GM12878 (cell line): Measurements from ENCODE around the gene LYZL1. TPM values are rescaled to one million over a fixed set of nuclear protein-coding genes. Genes with fewer than 3 reads are reported as not detected.

Source experiments
- ATAC-seq: fragments of 200-7000 bp; cut with Tn5 transposase; 3 replicates; pipeline ENCODE4 v1.9.1; 2020; ENCODE audit warnings: mild to moderate bottlenecking, moderate library complexity
- BruUV-seq: library from RNA; stranded (reverse); fragments of 400-500 nt; replicated peaks from 2 replicates; lab custom pipeline; 2021; lab: Mats Ljungman, UMichigan
- CTCF ChIA-PET: fragments of 300-600 bp; sonication (Branson Sonifier 250); formaldehyde crosslinking; extraction: SDS; loops from one replicate; lab custom pipeline; 2021; ENCODE audit warnings: inconsistent platforms; lab: Yijun Ruan, JAX
- POLR2A ChIA-PET: fragments of 350-600 bp; formaldehyde crosslinking; extraction: SDS; loops from one replicate; lab custom pipeline; 2021; ENCODE audit warnings: inconsistent platforms; lab: Charles Lee
- RAD21 ChIA-PET: fragments of 300-600 bp; sonication (Branson Sonifier 250); formaldehyde crosslinking; loops from one replicate; lab custom pipeline; 2023; ENCODE audit warnings: antibody characterized with exemption; ENCODE audit not compliant: unreplicated experiment; lab: Charles Lee
- SMC1A ChIA-PET: fragments of 300-600 bp; sonication (Branson Sonifier 250); formaldehyde crosslinking; loops from one replicate; lab custom pipeline; 2023; ENCODE audit not compliant: unreplicated experiment, uncharacterized antibody; lab: Charles Lee
- DNase-seq: peaks from one replicate; pipeline ENCODE4 v3.0.0-alpha.2; 2011; ENCODE audit warnings: low read depth, low spot score
- FAIRE-seq: peaks from 3 replicates; lab custom pipeline; 2011; peaks lifted over from hg19 to GRCh38; lab: Jason Lieb, UNC
- H2AFZ ChIP-seq: 2 replicates; pipeline ENCODE4 v1.6.0; 2011; ENCODE audit warnings: low read depth, low read length, control low read depth; ENCODE audit not compliant: control insufficient read depth
- H3K27ac ChIP-seq: 2 replicates; pipeline ENCODE4 v1.5.1; 2011; ENCODE audit warnings: control low read depth; ENCODE audit not compliant: control insufficient read depth, insufficient read depth
- H3K27me3 ChIP-seq, 2 experiments: replicated peaks in 1 of 2; 2 replicates each; pipeline versions ENCODE4 v1.6.0 to v1.6.1; 2011; ENCODE audit warnings: low read length in 1 of 2; ENCODE audit not compliant: control insufficient read depth in 2 of 2, insufficient read depth in 2 of 2
- H3K36me3 ChIP-seq, 2 experiments: 2 replicates each; pipeline ENCODE4 v1.5.1; 2011; ENCODE audit warnings: low read length in 1 of 2; ENCODE audit not compliant: control insufficient read depth in 2 of 2, insufficient read depth in 2 of 2
- H3K4me1 ChIP-seq: 2 replicates; pipeline ENCODE4 v1.6.1; 2011; ENCODE audit warnings: mild to moderate bottlenecking, low read length, moderate library complexity, mixed read lengths; ENCODE audit not compliant: control insufficient read depth, insufficient read depth
- H3K4me2 ChIP-seq: 2 replicates; pipeline ENCODE4 v1.6.0; 2011; ENCODE audit warnings: control low read depth; ENCODE audit not compliant: control insufficient read depth, insufficient read depth
- H3K4me3 ChIP-seq: fragments of 200-600 bp; sonication (generic); 2 replicates; pipeline ENCODE4 v1.5.1; 2016
- H3K79me2 ChIP-seq: 2 replicates; pipeline ENCODE4 v1.6.0; 2011; ENCODE audit warnings: low read length; ENCODE audit not compliant: control insufficient read depth, insufficient read depth
- H3K9ac ChIP-seq: 2 replicates; pipeline ENCODE4 v1.8.0; 2011; ENCODE audit warnings: low read length, control low read depth, mixed read lengths; ENCODE audit not compliant: control insufficient read depth, insufficient read depth
- H3K9me3 ChIP-seq: replicated peaks from 3 replicates; pipeline ENCODE4 v1.5.1; 2011; ENCODE audit warnings: mild to moderate bottlenecking, low read length; ENCODE audit not compliant: control insufficient read depth, insufficient read depth
- H4K20me1 ChIP-seq: 2 replicates; pipeline ENCODE4 v1.6.0; 2011; ENCODE audit not compliant: control insufficient read depth, insufficient read depth
- CBX3 ChIP-seq: fragments of 200-600 bp; sonication (generic); IDR thresholded peaks from 2 replicates; pipeline ENCODE4 v1.6.1; 2016; ENCODE audit warnings: low read depth, borderline replicate concordance
- CBX5 ChIP-seq: sonication (generic); IDR thresholded peaks from 2 replicates; pipeline ENCODE4 v1.6.1; 2016; ENCODE audit warnings: low read depth, moderate library complexity, mild to moderate bottlenecking, inconsistent platforms
- CHD4 ChIP-seq: fragments of 200-600 bp; sonication (generic); IDR thresholded peaks from 2 replicates; pipeline ENCODE4 v1.6.1; 2016; ENCODE audit warnings: mild to moderate bottlenecking
- EGR1 ChIP-seq, 2 experiments: IDR thresholded peaks; 1 replicate in 1 of 2; 2 replicates in 1 of 2; pipeline ENCODE4 v1.6.1; 2011 to 2012; ENCODE audit warnings: low read depth in 2 of 2, low read length in 2 of 2, borderline replicate concordance in 1 of 2, mild to moderate bottlenecking in 1 of 2, moderate library complexity in 1 of 2
- ELK1 ChIP-seq: IDR thresholded peaks from 2 replicates; pipeline ENCODE4 v1.6.1; 2012; ENCODE audit warnings: low read depth, low read length, improper control_type of control experiment
- HCFC1 ChIP-seq: fragments of 150-350 bp; IDR thresholded peaks from 2 replicates; pipeline ENCODE4 v1.6.1; 2014; ENCODE audit warnings: low read length
- MEF2A ChIP-seq: IDR thresholded peaks from 2 replicates; pipeline ENCODE4 v1.6.1; 2011; ENCODE audit warnings: low read depth, mild to moderate bottlenecking, low read length, moderate library complexity; ENCODE audit not compliant: insufficient read depth
- NFXL1 ChIP-seq: fragments of 450-650 bp; IDR thresholded peaks from 2 replicates; pipeline ENCODE4 v1.6.1; 2017; ENCODE audit warnings: antibody characterized with exemption, mild to moderate bottlenecking, borderline replicate concordance
- NFYA ChIP-seq: IDR thresholded peaks from 2 replicates; pipeline ENCODE4 v1.6.1; 2011; ENCODE audit warnings: low read depth, mild to moderate bottlenecking, low read length, improper control_type of control experiment, borderline replicate concordance
- PAX8 ChIP-seq: fragments of 450-650 bp; IDR thresholded peaks from 2 replicates; pipeline ENCODE4 v1.6.1; 2017; ENCODE audit warnings: mild to moderate bottlenecking, moderate library complexity
- RFX5 ChIP-seq: IDR thresholded peaks from 2 replicates; pipeline ENCODE4 v1.6.1; 2011; ENCODE audit warnings: low read depth, low read length, improper control_type of control experiment
- SRF ChIP-seq, 2 experiments: IDR thresholded peaks; 2 replicates each; pipeline ENCODE4 v1.6.1; 2011; ENCODE audit warnings: low read depth in 2 of 2, low read length in 2 of 2, mild to moderate bottlenecking in 1 of 2, moderate library complexity in 1 of 2
- STAT1 ChIP-seq: fragments of 450-650 bp; conservative IDR thresholded peaks from 2 replicates; pipeline ENCODE4 v1.6.1; 2014; ENCODE audit warnings: antibody characterized with exemption, mild to moderate bottlenecking
- WRNIP1 ChIP-seq: IDR thresholded peaks from 2 replicates; pipeline ENCODE4 v1.6.1; 2011; ENCODE audit warnings: low read depth, low read length, improper control_type of control experiment, borderline replicate concordance
- YBX1 ChIP-seq: fragments of 450-650 bp; IDR thresholded peaks from 2 replicates; pipeline ENCODE4 v1.6.1; 2016; ENCODE audit warnings: antibody characterized with exemption
- ZNF217 ChIP-seq: fragments of 450-650 bp; IDR thresholded peaks from 2 replicates; pipeline ENCODE4 v1.6.1; 2017; ENCODE audit warnings: antibody characterized with exemption, mild to moderate bottlenecking
- ZNF622 ChIP-seq: fragments of 450-650 bp; IDR thresholded peaks from 2 replicates; pipeline ENCODE4 v1.6.1; 2017; ENCODE audit warnings: mild to moderate bottlenecking, inconsistent platforms
- WGBS: methylation state at CpG from one replicate; pipeline ENCODE4 v1.1.6; 2016; ENCODE audit warnings: low lambda C conversion rate; ENCODE audit not compliant: insufficient replicate concordance, insufficient coverage; ENCODE audit errors: missing lambda C conversion rate; 5-methylcytosine and 5-hydroxymethylcytosine counted together
- in situ Hi-C: fragments of 300-500 bp; cut with MboI; formaldehyde crosslinking; loops from 9 replicates; pipeline ENCODE4 v1.14.3; 2018; ENCODE audit warnings: mixed read lengths
- intact Hi-C: fragments of 100-400 bp; cut with micrococcal nuclease; formaldehyde crosslinking; loops from one replicate; pipeline ENCODE4 v1.14.2; 2022; ENCODE audit not compliant: unreplicated experiment
- polyA plus RNA-seq, 11 experiments: library from polyadenylated mRNA; depleted of rRNA in 4 of 11; unstranded in 6 of 11; stranded (reverse) in 5 of 11; fragments of >200 nt; fragmentation: Nextera tagmentation in 4 of 11; fragmentation: Illumina TruSeq in 1 of 11; extraction: Ambion mirVana in 4 of 11; extraction: Trizol in 1 of 11; gene quantifications; 1 replicate in 1 of 11; 2 replicates in 10 of 11; pipeline versions ENCODE4 v1.2.1 to v1.2.3, GENCODE V29; 2011 to 2016; ENCODE audit warnings: inconsistent platforms in 2 of 11, missing spikeins in 2 of 11, low read depth in 1 of 11
- total RNA-seq, 4 experiments: library from RNA; depleted of rRNA in 3 of 4; stranded (reverse); fragments of >200 nt in 3 of 4; fragmentation: Illumina TruSeq in 1 of 4; extraction: Trizol in 1 of 4; gene quantifications; 2 replicates each; pipeline versions ENCODE4 v1.2.1 to v1.2.3, GENCODE V29; 2013 to 2021
- TF ChIP-seq, protein P1 (sequence below): IDR thresholded peaks from 2 replicates; pipeline ENCODE4 v1.6.1; 2011; ENCODE audit warnings: borderline replicate concordance, low read depth, mild to moderate bottlenecking, moderate library complexity, mixed read lengths, low read length; ENCODE audit not compliant: insufficient read depth; ENCODE audit errors: extremely low read length
- TF ChIP-seq, protein P2 (sequence below): IDR thresholded peaks from 2 replicates; pipeline ENCODE4 v1.6.1; 2012; ENCODE audit warnings: low read length, inconsistent platforms
- TF ChIP-seq, protein P3 (sequence below): fragments of 450-650 bp; IDR thresholded peaks from 2 replicates; pipeline ENCODE4 v1.6.1; 2017; ENCODE audit warnings: low read depth, mild to moderate bottlenecking, moderate library complexity

Gene LYZL1
- total and polyA plus RNA-seq, 10 of the 15 experiments (the other 5 are each of a cell fraction or from before 2014, with no cell fraction given), result not detected

- TF ChIP-seq CBX5, result no peak
- TF ChIP-seq MEF2A, result no peak
- TF ChIP-seq CBX3, result no peak
- no peak for TF ChIP-seq NFYA
- TF ChIP-seq SRF (IDR thresholded peaks at IDR 0.05; ENCODE audit: low read depth in 2 of 2, low read length in 2 of 2), result no peak
- no peak for TF ChIP-seq NFXL1
Measured at GRCh38 chr10:29332061-29332760, 43.3 kb downstream of the LYZL1 start (continued).

DNA sequence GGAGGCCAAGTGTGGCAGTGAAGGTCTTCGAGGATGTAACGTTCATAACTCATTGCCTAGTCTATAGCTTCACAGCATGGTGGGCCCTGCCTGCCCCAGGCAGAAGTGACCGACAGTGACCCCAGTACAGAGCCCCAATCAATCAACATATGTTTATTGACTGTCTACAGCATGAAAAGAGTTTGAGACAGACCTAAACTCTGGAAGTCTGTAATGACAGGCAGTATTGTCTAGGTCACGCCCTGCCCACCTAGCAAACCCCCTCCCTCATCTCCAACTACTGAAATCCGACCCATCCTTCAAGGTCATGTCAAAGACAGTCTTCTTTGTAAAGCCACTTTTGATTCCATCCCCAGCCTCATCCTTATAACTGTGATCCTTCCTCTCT is 43.9 kb downstream of the LYZL1 start:
- Histone ChIP-seq H3K36me3 (no peaks in the 10 kb centered on the region), H3K4me3 (no peak overlapping the region), H3K4me2 (no peak overlapping the region), H2AFZ (no peak overlapping the region), H3K27me3 (no peaks in the 10 kb centered on the region), H3K9ac (no peak overlapping the region), H3K4me1 (no peaks in the 10 kb centered on the region), H4K20me1 (no peaks in the 10 kb centered on the region), H3K79me2 (no peaks in the 10 kb centered on the region), H3K9me3 (no peaks in the 10 kb centered on the region), H3K27ac (no peak overlapping the region)
- in situ Hi-C loops (no loop called here), intact Hi-C loops (no loop called here)
- ATAC-seq (no peak), FAIRE-seq (no peak), DNase-seq (no peak)
- RAD21 ChIA-PET, result no interaction called here
- SMC1A ChIA-PET, result no interaction called here
- CTCF ChIA-PET, result no interaction called here
- no TSS peak for BruUV-seq
- WGBS, result 0% methylated on average over 5 of the region's 5 CpGs
- POLR2A ChIA-PET, result no interaction called here
- TF ChIP-seq, protein P1, sequence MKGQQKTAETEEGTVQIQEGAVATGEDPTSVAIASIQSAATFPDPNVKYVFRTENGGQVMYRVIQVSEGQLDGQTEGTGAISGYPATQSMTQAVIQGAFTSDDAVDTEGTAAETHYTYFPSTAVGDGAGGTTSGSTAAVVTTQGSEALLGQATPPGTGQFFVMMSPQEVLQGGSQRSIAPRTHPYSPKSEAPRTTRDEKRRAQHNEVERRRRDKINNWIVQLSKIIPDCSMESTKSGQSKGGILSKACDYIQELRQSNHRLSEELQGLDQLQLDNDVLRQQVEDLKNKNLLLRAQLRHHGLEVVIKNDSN, result no peak
- no peak for TF ChIP-seq EGR1 (IDR thresholded peaks at IDR 0.05; ENCODE audit: borderline replicate concordance in 1 of 2, low read depth in 2 of 2, low read length in 2 of 2)
- no peak for TF ChIP-seq WRNIP1
- TF ChIP-seq, protein P2, sequence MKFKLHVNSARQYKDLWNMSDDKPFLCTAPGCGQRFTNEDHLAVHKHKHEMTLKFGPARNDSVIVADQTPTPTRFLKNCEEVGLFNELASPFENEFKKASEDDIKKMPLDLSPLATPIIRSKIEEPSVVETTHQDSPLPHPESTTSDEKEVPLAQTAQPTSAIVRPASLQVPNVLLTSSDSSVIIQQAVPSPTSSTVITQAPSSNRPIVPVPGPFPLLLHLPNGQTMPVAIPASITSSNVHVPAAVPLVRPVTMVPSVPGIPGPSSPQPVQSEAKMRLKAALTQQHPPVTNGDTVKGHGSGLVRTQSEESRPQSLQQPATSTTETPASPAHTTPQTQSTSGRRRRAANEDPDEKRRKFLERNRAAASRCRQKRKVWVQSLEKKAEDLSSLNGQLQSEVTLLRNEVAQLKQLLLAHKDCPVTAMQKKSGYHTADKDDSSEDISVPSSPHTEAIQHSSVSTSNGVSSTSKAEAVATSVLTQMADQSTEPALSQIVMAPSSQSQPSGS, result no peak
- no peak for TF ChIP-seq ZNF622
- TF ChIP-seq PAX8, result no peak
- no peak for TF ChIP-seq CHD4
- TF ChIP-seq RFX5, result no peak
- TF ChIP-seq, protein P3, sequence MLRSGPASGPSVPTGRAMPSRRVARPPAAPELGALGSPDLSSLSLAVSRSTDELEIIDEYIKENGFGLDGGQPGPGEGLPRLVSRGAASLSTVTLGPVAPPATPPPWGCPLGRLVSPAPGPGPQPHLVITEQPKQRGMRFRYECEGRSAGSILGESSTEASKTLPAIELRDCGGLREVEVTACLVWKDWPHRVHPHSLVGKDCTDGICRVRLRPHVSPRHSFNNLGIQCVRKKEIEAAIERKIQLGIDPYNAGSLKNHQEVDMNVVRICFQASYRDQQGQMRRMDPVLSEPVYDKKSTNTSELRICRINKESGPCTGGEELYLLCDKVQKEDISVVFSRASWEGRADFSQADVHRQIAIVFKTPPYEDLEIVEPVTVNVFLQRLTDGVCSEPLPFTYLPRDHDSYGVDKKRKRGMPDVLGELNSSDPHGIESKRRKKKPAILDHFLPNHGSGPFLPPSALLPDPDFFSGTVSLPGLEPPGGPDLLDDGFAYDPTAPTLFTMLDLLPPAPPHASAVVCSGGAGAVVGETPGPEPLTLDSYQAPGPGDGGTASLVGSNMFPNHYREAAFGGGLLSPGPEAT, result no peak
- no peak for TF ChIP-seq HCFC1
- no peak for TF ChIP-seq ZNF217
- no peak for TF ChIP-seq ELK1
- no peak for TF ChIP-seq YBX1
- TF ChIP-seq STAT1, result no peak
